HEK293T (cell line): ENCODE data around the gene DMD.

Experiments
- BHLHE40 ChIP-seq: fragments of 450-650 bp; IDR thresholded peaks from 2 replicates; pipeline ENCODE4 v1.6.1; 2016; ENCODE audit warnings: mild to moderate bottlenecking, moderate library complexity, borderline replicate concordance
- FOXA1 ChIP-seq: fragments of 450-650 bp; IDR thresholded peaks from 2 replicates; pipeline ENCODE4 v1.6.1; 2016; ENCODE audit warnings: mild to moderate bottlenecking
- FOXM1 ChIP-seq: fragments of 450-650 bp; IDR thresholded peaks from 2 replicates; pipeline ENCODE4 v1.6.1; 2017; ENCODE audit warnings: mild to moderate bottlenecking, borderline replicate concordance
- HDGF ChIP-seq: fragments of 450-650 bp; IDR thresholded peaks from 2 replicates; pipeline ENCODE4 v1.6.1; 2017; ENCODE audit warnings: antibody characterized with exemption, borderline replicate concordance
- SP1 ChIP-seq: fragments of 450-650 bp; IDR thresholded peaks from 2 replicates; pipeline ENCODE4 v1.6.1; 2017

- TF ChIP-seq SP1, result no peak
- TF ChIP-seq FOXM1, result no peak
- TF ChIP-seq HDGF, result no peak
- no peak for TF ChIP-seq FOXA1
- TF ChIP-seq BHLHE40, result no peak
Measured at GRCh38 chrX:31301941-31302340, 1909.4 kb downstream of the DMD start.
